ENCODE data around the gene PFKFB2.

Gene PFKFB2

GRCh38 chr1:207021876-207022596 is 31.0 kb upstream of the PFKFB2 start:
- no peak for DNase-seq (ENCODE audit: low spot score)

DNA sequence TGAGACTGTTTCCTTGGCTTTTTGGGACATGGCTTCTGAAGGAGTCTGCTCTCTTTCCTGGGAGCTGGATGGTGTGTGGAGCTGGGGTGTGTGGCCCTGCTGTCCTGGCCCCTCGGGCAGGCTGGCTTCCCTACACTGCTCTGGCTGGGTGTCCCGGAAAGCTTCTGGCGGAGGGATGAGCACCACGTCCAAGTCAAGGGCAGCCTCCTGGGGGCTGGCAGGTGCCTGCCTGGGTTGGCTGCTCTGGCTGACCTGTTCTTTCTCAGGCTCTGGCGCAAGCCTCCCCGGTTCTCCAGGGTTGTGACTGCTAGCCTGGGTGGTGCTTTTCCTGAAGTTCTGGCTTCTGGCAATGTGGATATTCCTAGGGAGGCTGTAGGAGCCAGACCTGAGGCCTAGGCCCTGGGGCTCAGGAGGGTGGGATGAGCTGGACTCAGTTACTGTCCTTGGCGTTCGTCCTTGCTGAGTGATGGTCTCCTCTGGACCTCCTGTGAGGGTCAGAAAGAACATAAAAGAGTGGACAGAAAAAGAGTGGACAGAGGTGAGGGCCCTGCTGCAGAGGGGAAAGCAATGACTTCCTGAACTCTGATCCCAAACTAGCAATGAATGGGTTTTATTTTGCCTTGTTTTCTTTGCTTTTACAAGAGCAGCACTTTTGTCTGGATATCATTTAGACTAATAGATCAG is 29.9 kb upstream of the PFKFB2 start:
- no peak for DNase-seq (ENCODE audit: low spot score)

DNA sequence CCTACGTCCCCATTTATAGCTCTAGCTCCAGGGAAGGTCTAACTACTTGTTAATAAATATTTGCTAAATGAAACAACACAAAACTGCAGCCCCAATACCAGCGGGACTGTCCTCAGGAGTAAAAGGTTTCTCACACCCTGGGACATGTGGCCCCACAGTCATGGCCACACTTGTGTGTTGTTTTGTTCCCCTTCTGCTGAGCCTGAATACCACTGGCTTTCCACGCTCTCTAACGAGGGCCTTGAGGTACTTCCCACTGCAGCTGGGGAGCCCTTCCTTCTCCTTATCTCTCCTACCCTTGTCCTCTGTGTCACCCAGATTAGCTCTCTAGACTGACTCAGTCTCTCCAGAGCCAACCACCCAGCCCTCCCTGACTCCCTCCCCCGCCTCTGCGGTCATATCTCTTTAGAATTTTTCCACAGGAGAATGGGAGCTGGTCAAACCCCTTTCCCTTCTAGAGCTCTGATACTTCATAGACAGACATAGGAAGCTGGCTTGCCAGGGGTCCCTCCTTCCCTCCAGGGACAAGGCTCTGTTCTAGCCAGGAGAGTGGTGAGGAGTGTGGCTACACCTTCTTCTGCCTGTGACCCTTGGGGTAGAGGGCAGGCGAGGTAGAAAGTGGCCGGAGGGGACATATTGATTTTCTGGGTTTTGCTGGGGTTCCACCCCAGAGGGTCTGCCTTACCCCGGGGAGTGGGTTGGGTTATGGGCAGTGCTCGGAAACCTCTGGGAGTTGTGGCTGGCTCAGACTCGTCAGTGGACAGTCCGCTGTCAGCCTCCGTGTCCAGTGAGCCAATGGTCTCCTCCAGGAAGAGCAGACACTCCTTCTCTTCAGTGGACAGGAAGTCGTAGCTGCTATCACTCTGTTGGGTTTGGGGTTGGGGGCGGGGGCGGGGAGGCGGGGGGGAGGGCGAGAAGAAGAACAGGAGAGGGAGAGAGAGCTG is 28.6 kb upstream of the PFKFB2 start:
- DNase-seq (ENCODE audit: low spot score) = peak; percentile 23

- DNase-seq (ENCODE audit: low spot score) = peak; percentile 69
Observed at GRCh38 chr1:207025146-207025880, 27.8 kb upstream of the PFKFB2 start.

- peak; percentile 33 for DNase-seq (ENCODE audit: low spot score)
Observed at GRCh38 chr1:207026104-207026534, 27.0 kb upstream of the PFKFB2 start.

DNA sequence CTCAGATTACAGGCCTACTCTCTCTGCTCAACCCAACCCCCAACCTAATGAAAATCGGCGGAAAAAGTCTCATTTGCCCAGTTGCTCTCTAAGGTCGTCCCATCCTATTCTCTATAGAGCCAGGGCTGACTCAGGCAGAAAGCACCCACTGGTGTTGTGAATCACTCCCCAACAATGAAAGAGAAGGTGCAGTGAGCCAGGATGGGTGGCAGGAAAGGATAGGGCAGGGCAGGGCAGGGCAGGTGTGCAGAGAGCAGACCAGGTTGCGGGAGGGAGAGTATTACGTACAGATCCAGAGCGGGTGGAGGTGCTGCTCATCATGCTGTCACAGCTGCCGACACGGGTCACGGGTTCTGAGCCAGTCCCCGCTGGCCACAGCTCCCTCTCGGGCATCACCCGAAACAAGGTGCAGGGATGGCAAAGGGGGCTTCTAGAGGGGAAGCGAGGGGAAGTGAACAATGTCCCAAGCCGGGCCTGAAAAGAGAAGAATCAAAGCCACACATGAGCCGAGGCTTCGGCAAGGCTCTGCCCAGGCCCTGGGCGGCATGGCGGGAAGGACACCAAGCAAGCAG is 25.8 kb upstream of the PFKFB2 start:
- peak; percentile 56 for DNase-seq (ENCODE audit: low spot score)

DNA sequence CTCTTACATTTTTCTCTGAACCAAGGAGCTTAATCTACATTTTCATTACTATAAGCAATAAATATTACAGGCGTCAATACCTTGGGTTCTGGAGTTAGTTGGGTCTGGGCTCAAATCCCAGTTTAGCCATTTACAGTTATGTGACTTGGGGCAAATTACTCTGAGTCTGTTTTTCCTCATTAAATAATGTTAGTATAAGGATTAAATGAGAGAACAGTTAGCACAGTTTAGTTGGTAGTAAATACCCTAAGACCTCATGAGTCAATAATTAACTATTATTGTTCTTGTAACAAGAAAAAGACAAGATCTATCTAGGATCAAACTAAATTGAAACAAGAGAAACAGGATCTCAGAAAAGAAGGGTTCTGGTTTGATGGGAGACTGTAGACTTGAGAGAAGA is 25.2 kb upstream of the PFKFB2 start:
- no peak for DNase-seq (ENCODE audit: low spot score)

DNA sequence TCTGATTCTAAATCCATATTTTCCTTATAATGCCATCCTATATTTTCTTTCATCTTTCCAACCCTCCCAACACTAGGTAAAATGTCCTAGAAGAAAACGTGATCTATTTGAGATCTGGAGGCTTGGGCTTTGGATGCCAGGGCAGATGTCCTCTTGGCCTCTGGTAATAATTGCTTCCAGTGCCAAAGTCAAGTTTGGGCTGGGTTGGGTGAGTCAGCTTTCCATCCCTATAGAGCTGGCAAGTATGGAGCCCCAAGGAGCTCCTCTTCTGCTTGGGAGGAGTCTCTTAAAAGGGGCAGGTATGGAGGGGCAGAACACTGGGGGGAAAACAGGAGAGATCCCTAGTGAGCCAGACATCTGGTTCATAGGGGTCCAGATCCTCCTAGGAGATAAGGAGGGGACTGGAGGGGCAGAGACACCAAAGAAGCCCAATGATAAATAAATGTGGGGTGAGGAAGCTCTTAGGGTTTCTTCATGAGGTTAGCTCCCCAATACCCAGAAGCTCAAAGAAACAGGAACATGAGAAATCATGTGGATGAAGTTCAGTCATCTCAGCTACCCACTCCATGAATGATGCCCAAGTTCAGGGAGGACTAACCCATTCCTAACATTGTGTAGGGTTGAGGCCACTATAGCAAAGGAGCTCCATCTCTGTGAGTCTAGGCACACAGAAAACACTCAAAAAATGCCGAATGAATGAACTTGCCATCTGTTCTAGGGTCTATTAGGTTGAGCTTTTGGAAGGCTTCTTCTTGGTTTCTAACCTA is 24.0 kb upstream of the PFKFB2 start:
- DNase-seq (ENCODE audit: low spot score) = no peak

DNA sequence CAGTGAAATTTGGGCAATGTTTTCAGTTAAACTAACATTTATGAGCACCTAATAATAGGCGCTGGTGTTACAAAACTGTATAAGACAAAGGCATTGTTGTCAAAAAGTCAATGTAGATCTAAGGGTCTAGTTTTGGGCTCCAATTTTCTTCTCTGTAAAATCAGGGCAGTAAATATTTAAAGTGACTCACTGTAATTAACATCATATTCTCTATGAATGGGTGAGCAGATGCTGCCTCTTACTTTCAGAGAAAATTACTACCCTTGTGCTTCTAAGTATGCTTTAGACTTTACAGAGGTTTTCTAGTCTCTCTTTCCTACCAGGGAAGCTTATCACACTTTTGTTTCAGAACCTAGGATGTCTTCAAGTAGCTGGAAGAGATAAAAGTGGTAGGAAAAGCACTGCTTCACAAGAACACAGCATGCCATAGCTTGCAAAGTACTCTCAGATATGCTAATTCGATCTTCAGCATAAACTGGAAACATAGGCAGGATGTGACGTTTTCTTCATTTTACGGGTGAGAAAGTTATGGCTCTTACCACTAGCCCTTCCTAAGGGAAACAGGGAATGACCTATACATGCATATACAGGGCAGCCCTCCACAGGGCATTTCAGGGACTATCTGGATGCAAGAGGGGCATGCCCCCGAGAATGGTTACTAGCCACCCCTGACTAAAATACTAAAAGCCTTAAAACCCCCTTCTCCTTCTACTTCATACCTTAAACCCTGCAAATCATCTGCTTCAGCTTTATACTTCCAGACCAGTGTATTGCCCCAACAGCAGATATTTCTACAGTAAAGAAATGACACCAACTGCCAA is 23.2 kb upstream of the PFKFB2 start:
- DNase-seq (ENCODE audit: low spot score) = no peak

GRCh38 chr1:207030522-207031009 is 22.5 kb upstream of the PFKFB2 start:
- DNase-seq (ENCODE audit: low spot score) = no peak

DNA sequence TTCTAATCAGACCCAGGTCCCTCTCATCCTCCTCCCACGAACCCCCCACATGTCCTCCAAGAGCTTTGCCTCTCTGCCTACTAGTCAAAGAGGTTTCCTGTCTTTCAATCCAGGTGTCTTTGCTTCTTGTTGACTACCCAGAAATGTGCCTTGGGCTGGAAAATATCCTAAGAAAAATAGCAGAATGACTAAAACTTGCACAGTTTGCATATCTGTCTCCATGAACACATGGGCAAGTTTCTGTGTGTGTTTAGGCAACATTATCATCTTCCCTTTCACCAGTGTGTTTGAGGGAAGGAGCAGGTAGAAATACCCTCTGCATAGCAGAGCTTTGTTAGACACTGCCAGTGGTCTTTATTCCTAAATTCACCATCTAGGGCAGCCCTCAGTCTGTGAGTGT is 22.1 kb upstream of the PFKFB2 start:
- DNase-seq (ENCODE audit: low spot score) = no peak

- no peak for DNase-seq (ENCODE audit: low spot score)
Observed at GRCh38 chr1:207031632-207032264, 21.3 kb upstream of the PFKFB2 start.

- no peak for DNase-seq (ENCODE audit: low spot score)
Observed at GRCh38 chr1:207032528-207033017, 20.5 kb upstream of the PFKFB2 start, which contains the start of gene C1orf116. TSS of gene C1orf116 (minus strand) at chr1:207032756. CDS start at chr1:207027598, 5,158 bp downstream.

DNA sequence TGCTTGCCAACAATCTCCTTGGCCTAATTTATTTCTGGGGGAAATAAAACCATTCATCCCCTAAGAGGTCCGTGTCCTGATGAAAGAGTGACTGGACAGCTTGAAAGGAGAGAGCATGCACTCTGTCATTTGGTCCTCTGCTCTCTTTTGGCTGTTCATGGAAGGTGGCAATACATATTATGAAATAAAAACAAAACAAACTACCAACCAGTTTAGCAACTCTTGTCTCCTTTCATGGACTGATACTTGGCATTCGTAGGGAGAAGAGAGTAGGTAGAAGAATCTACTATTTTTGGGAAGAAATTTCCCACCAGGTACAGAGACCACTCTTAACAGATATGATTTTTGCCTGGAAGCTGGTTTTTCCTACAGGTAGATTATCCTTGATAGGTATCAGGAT is 19.8 kb upstream of the PFKFB2 start:
- no peak for DNase-seq (ENCODE audit: low spot score)

- no peak for DNase-seq (ENCODE audit: low spot score)
Observed at GRCh38 chr1:207034208-207034607, 18.9 kb upstream of the PFKFB2 start.

- peak; percentile 47 for DNase-seq (ENCODE audit: low spot score)
Observed at GRCh38 chr1:207034998-207035397, 18.1 kb upstream of the PFKFB2 start.

DNA sequence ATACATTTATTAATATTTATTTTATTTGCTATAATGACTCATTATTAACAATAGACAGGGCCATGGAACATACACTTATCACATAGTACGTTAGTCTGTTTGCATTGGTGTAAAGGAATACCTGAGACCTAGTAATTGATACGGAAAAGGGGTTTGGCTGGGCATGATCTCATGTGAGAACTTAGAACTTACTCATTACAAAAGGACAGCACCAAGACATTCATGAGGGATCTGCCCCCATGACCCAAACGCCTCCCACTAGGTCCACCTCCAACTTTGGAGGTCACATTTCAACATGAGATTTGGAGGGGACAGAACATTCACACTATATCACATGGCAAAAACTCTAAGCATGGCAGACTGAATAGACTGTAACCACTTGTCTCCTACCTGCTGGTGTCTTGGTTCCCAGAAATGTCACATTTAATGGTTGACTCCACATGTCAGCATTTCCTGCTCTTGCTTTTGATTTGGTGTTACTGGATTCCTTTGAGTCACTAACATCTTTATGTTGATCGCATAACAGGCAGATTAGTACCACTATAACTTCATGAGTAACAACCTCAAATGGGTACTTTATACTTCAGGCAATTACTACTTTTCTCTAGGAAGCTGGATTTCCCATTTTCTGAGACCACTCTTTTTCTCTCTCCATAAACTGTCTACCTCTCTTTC is 17.1 kb upstream of the PFKFB2 start:
- no peak for DNase-seq (ENCODE audit: low spot score)

- no peak for DNase-seq (ENCODE audit: low spot score)
Observed at GRCh38 chr1:207036865-207037264, 16.2 kb upstream of the PFKFB2 start.

Measured in GM03348 (cell line).